Measurements from ENCODE around the gene MGAT5.

MGAT5 gene

DNA sequence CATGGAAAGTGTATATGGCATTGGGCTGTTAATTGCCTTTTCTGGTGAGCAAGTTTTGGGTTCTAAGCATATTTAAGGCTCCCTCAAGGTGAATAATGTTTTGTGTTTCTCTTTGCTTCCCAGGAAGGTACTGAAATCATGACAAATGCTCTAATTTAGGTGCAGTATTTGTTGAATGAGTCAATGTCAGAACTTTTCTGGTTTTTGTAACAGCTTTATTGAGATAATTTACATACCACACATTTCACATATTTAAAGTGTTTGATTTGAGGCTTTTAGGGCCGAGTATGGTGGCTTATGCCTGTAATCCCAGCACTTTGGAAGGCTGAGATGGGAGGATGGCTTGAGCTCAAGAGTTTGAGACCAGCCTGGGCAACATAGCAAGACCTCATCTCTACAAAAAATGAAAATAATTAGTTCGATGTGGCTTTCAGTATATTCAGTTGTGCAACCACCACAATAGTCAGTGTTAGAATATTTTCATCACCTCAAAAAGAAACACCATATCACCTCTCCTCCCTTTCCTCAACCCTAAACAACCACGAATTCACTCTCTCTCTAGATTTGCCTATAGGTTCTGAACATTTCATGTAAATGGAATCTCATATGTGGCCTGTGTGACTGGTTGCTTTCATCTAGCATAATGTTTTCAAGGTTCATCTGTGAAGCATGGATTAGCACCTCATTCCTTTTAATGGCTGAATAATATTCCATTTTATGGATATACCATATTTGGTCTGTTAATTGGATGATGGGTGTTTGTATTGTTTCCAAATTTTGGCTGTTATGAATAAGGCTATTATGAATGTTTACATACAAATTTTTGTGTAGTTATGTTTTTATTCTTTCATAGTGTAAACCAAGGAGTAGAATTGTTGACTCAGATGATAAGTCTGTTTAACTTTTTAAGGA, 54.9 kb downstream of the MGAT5 start:
- DNase-seq: no peak

GRCh38 chr2:134310107-134311079, 56.5 kb downstream of the MGAT5 start:
- no peak for DNase-seq

DNA sequence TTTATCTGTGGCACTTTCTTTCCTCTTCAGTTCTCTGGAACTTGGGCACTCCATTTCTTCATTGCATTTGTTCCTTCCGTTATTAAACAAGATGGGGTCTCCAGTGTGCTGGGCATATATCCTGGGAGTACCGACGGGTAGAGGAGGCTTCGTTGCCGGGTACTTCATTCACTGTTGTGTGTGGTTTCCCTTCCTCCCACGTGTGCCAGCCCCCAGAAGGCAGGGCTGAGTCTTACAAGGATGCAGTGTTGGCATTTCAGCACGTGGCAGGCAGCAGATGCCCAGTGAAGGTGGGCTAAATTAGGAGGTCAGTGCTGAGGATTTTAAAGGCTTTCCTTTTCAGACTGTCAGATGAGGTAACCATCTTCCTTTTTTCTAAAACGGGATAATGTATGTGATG, 58.6 kb downstream of the MGAT5 start:
- no peak for DNase-seq

GRCh38 chr2:134314202-134314601, 60.3 kb downstream of the MGAT5 start:
- DNase-seq: no peak

- DNase-seq: no peak
Measured at GRCh38 chr2:134314681-134315368, 61.0 kb downstream of the MGAT5 start.

DNA sequence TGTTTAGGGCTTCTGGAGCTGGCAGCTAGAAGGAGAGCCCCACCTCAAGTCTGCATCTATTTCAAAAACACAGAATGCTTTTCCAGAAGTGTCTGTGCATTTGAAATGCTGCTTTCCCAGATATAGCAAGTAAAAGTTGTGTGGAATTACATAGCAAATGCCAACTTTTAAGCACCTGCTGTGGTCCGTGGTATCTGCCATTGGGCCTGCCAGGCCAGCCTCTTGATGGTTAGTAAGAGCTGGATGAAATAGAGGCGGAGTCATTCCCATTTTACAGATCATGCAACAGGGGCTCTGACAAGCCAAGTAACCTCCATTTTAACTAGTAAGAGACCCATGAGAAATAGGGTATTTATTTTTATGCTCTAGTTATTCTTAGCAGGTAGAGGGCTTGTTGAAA, 61.6 kb downstream of the MGAT5 start:
- no peak for DNase-seq

DNA sequence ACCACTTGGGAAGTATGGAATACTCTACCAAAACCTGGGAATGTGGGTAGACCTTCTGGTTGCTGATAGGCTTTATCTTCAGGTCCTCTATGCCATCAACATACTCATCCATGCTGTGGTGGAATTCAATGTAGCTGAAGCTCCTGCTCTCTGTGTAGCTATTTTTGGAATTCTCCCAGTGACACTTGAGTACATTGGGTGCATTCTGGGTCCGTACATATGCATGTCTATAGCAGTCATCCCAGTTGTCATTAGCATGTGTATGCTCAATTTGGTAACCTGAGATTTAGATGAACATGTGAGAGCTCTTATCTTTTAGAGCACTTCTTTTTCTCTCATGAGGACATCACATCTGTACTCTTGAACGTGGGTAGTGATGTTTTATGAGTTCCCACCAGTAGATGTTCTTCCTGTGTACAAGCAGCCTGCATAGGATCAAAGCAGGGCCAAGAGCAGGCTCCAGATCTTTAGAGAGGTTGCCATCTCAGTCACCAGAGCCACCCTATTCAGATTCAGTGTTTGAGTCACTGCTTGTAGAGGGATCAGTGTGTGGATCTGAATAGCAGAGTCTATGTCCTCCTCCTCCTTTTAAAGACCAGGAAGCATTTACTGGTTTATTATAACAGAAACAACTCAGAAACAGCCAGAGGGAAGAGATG, 65.9 kb downstream of the MGAT5 start:
- DNase-seq: no peak

DNA sequence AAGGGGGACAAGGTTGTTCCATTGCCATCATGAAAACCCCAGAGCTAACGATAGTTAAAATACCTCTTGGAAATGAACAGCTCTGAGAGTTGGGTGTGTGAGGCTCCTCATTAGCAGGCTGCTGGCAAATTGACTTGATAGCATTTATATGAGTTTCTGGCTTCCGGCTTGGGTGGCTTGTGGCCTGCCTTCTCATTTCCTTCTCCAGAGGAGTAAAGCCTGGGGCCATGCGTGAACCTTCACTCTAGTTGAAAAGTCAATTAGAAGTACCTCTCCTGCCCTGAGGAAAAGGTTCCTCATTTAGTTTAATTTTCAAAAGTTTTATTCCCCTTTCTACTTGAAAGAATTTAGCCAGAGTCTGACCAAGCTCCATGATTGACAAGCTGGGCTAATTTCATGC, 67.1 kb downstream of the MGAT5 start:
- DNase-seq: no peak

DNA sequence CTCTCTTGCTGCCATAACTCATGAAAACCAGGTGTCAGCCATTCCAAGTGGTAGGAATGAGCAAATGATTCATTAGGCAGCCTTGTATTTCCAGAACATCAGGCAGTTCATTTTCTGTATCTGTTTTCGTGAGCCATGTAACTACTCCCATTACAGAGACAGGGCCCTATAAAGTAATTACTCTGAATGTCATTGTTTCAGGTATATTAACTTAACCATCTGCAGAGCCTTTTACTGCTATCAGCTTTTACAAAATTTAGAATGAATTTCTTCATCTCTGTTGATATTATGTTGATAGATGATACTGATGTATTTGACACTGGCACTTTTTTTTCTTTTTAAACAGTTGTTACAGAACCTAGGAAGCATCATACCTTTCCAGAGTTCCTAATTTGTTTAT, 69.9 kb downstream of the MGAT5 start:
- DNase-seq: no peak

DNA sequence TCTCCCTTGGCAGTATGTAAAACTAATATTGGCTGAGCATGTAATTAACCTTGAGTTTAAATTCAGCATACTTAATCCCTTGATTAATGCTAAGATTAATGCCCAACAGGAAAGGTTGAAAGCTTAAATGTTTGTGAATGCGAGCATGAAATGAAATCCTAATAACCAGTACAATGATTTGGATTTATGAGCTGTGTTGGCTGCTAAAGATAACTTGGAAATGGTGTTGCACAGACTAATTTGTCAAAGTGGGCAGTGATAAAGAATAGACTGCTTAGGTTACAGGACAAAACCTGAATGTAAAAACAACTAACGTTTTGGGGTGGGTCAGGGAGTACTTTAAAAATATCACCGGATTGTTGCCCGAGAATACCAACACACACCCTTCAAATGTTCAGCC, 70.6 kb downstream of the MGAT5 start:
- DNase-seq: no peak

GRCh38 chr2:134324947-134325346, 71.1 kb downstream of the MGAT5 start:
- no peak for DNase-seq

GRCh38 chr2:134325696-134326095, 71.8 kb downstream of the MGAT5 start:
- DNase-seq: no peak

DNA sequence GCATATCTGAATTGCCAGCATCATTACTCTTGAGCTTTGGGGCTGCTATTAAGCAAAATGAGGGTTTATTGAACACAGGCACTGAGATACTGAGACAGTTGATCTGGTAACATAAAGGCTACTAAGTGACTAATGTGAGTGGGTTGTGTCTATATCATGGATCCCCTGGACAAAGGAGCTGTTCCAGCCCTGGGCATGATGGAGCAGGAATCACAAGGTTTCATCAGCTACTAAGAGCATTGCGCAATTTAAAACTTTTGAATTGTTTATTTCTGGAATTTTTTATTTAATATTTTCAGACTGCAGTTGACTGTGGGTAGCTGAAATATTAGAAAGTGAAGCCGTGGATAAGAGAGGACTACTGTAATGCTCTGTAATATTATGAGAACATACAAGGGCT, 73.5 kb downstream of the MGAT5 start:
- no peak for DNase-seq

DNA sequence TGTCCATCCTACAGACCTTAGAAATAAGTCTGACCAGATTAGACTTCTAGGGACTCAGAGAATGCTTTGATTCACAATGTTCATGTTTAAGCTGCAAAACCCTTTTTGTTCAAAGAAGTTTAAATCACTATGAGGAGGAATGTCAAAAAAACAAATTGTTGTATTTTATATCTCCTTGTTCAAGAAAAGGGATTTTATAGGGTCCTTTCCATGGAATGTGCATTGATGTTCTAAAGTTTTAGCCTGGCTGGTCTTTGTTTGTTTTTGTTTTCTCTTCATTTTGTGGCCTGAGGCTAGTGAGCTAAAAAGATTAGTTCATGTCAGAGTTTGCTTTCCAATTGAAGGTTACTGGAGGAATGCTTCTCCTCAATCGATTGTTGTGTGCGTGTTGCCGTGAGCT, 77.2 kb downstream of the MGAT5 start:
- no peak for DNase-seq

GRCh38 chr2:134333646-134334189, 79.8 kb downstream of the MGAT5 start:
- DNase-seq: no peak

GRCh38 chr2:134334542-134335353, 80.9 kb downstream of the MGAT5 start:
- DNase-seq: no peak

- DNase-seq: no peak
Measured at GRCh38 chr2:134335601-134336000, 81.7 kb downstream of the MGAT5 start.

- DNase-seq: no peak
Measured at GRCh38 chr2:134336352-134336751, 82.5 kb downstream of the MGAT5 start.

- no peak for DNase-seq
Measured at GRCh38 chr2:134336921-134337320, 83.0 kb downstream of the MGAT5 start.

GRCh38 chr2:134337631-134338030, 83.8 kb downstream of the MGAT5 start:
- DNase-seq: no peak

DNA sequence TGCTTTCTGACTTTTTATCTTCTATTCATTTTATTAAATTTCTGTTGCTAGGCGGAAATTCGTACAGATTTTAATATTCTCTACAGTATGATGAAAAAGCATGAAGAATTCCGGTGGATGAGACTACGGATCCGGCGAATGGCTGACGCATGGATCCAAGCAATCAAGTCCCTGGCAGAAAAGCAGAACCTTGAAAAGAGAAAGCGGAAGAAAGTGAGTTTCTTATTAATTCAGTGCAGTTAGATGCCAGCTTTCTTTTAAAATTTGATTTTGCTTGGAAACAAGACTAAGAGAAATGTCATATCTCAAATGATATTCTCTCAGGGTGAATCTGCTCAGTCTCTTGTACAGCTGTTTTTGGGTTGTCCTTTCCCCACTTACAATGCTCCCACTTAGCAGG, 84.3 kb downstream of the MGAT5 start:
- no peak for DNase-seq
